Astrocyte (in vitro differentiated cells and primary cell): ENCODE data around the gene STING1. TPM values are rescaled to one million over a fixed set of nuclear protein-coding genes. Genes with fewer than 3 reads are reported as not detected.

Experiments
- DNase-seq: peaks from one replicate; pipeline ENCODE4 v3.0.0-alpha.2; 2010; ENCODE audit warnings: low read depth
- FAIRE-seq: peaks from 2 replicates; lab custom pipeline; 2011; peaks lifted over from hg19 to GRCh38; lab: Jason Lieb, UNC
- H2AFZ ChIP-seq: 2 replicates; pipeline ENCODE4 v1.6.0; 2012; ENCODE audit warnings: low read depth, low read length, inconsistent platforms
- H3K27ac ChIP-seq: 2 replicates; pipeline ENCODE4 v1.5.1; 2011; ENCODE audit warnings: low read depth, low read length, inconsistent platforms
- H3K27me3 ChIP-seq: 2 replicates; pipeline ENCODE4 v1.6.0; 2011; ENCODE audit warnings: low read length, inconsistent platforms; ENCODE audit not compliant: insufficient read depth
- H3K36me3 ChIP-seq: 2 replicates; pipeline ENCODE4 v1.5.1; 2011; ENCODE audit warnings: low read length, inconsistent platforms; ENCODE audit not compliant: insufficient read depth
- H3K4me1 ChIP-seq: 2 replicates; pipeline ENCODE4 v1.5.1; 2011; ENCODE audit warnings: low read length, inconsistent platforms; ENCODE audit not compliant: insufficient read depth
- H3K4me2 ChIP-seq: 2 replicates; pipeline ENCODE4 v1.6.0; 2012; ENCODE audit warnings: low read length, inconsistent platforms
- H3K4me3 ChIP-seq: 2 replicates; pipeline ENCODE4 v1.5.1; 2011; ENCODE audit warnings: low read depth, mild to moderate bottlenecking, low read length, inconsistent platforms; ENCODE audit not compliant: insufficient read depth
- H3K79me2 ChIP-seq: 2 replicates; pipeline ENCODE4 v1.6.0; 2012; ENCODE audit warnings: mild to moderate bottlenecking, low read length, inconsistent platforms; ENCODE audit not compliant: insufficient read depth
- H3K9ac ChIP-seq: 2 replicates; pipeline ENCODE4 v1.6.0; 2012; ENCODE audit warnings: mild to moderate bottlenecking, low read length, inconsistent platforms
- H3K9me3 ChIP-seq: 2 replicates; pipeline ENCODE4 v1.5.1; 2012; ENCODE audit warnings: low read depth, mild to moderate bottlenecking, low read length, inconsistent platforms; ENCODE audit not compliant: insufficient read depth
- H4K20me1 ChIP-seq: 2 replicates; pipeline ENCODE4 v1.6.0; 2012; ENCODE audit warnings: low read length, inconsistent platforms; ENCODE audit not compliant: insufficient read depth
- H3K27ac Mint-ChIP-seq: one replicate; pipeline ENCODE4 v1.8.0; 2021; ENCODE audit warnings: mild to moderate bottlenecking, mixed read lengths; ENCODE audit not compliant: unreplicated experiment
- H3K27me3 Mint-ChIP-seq: one replicate; pipeline ENCODE4 v1.8.0; 2021; ENCODE audit warnings: low read depth, mixed read lengths; ENCODE audit not compliant: unreplicated experiment
- H3K36me3 Mint-ChIP-seq: one replicate; pipeline ENCODE4 v1.8.0; 2021; ENCODE audit warnings: low read depth, mixed read lengths; ENCODE audit not compliant: unreplicated experiment
- H3K4me1 Mint-ChIP-seq: one replicate; pipeline ENCODE4 v1.8.0; 2021; ENCODE audit warnings: low read depth, mixed read lengths; ENCODE audit not compliant: unreplicated experiment
- H3K4me3 Mint-ChIP-seq: one replicate; pipeline ENCODE4 v1.8.0; 2021; ENCODE audit warnings: mild to moderate bottlenecking, moderate library complexity, mixed read lengths; ENCODE audit not compliant: unreplicated experiment
- H3K9me3 Mint-ChIP-seq: one replicate; pipeline ENCODE4 v1.8.0; 2021; ENCODE audit warnings: mild to moderate bottlenecking, mixed read lengths; ENCODE audit not compliant: unreplicated experiment
- CTCF ChIP-seq: IDR thresholded peaks from 2 replicates; pipeline ENCODE4 v1.5.1; 2011; ENCODE audit warnings: low read depth, mild to moderate bottlenecking, inconsistent platforms, low read length, moderate library complexity; ENCODE audit not compliant: insufficient read depth
- EZH2 ChIP-seq: IDR thresholded peaks from 2 replicates; pipeline ENCODE4 v1.6.1; 2012; ENCODE audit warnings: mild to moderate bottlenecking, low read length, inconsistent platforms; ENCODE audit not compliant: insufficient read depth
- total RNA-seq: library from RNA; stranded (reverse); gene quantifications from 2 replicates; pipeline ENCODE4 v1.2.1, GENCODE V29; 2021

STING1 gene
- total RNA-seq, 1 donor from 2014 or later: 3.3 TPM

DNA sequence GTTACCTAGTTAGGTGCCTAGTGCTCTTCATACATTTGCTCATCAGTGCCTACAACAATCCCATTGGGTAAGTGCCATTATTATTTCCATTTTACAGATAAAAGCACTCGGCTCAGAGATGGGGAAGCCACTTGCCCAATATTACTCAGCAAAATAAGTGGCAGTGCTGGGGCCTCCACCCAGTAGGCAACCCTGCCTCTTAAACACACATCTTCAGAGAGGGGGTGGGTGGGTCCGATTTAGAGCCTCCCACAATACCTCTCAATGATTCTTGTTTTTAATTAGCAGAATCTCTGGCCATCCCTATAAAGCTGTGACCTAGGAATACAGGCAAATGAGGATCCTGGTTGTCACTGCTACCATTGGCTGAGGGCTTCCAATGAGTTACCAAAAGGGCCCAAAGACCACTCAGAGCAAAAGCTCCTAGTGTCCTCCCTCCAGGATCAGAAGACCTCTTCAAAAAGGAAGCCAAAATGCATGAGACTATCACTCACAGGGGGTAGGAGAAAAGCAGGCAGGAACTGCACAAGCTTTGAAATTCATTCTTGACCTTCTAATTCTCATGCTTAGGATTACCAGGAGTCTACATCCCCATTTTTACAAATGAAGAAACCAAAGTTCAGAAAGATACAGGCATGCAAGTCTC is 42.5 kb upstream of the STING1 start:
- no peaks in the 10 kb centered on the region for H3K36me3 Mint-ChIP-seq
- H3K36me3 ChIP-seq: no peaks in the 10 kb centered on the region
- H3K4me3 ChIP-seq: no peak overlapping the region

DNA sequence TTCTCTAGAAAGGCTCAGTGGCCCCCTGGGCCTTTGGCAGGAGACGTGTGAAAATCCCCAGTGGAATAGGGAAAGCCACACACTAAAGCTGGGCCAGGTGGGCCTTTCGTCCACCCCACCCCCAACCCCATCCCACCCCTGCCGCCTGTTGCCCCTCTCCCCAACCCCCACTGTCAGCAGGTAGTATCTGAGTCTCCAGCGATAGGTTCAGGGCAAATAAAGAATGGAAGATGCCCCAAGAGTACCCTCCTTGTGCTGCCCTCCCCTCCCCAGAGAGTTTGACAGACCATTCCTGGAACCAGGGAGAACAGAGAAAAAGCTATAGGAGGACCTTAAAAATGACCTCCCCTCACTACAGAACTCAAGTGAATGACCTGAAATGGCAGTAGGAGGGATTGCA is 41.9 kb upstream of the STING1 start:
- no peak for FAIRE-seq
- TF ChIP-seq EZH2 (no peak), CTCF (no peak)
- Mint-ChIP-seq H3K36me3 (no peaks in the 10 kb centered on the region), H3K4me1 (no peaks in the 10 kb centered on the region), H3K9me3 (no peaks in the 10 kb centered on the region), H3K27me3 (peaks cover 17% of the 10 kb centered on the region), H3K4me3 (no peak overlapping the region), H3K27ac (no peak overlapping the region)
- no peak overlapping the region for H3K9ac ChIP-seq
- no peak overlapping the region for H2AFZ ChIP-seq
- no peak overlapping the region for H3K27ac ChIP-seq
- no peak for DNase-seq
- no peak overlapping the region for H3K4me2 ChIP-seq
- H3K27me3 ChIP-seq: no peaks in the 10 kb centered on the region
- no peak overlapping the region for H3K4me3 ChIP-seq
- H3K79me2 ChIP-seq: no peaks in the 10 kb centered on the region
- H3K4me1 ChIP-seq: no peaks in the 10 kb centered on the region
- H4K20me1 ChIP-seq: no peaks in the 10 kb centered on the region
- no peaks in the 10 kb centered on the region for H3K36me3 ChIP-seq
- H3K9me3 ChIP-seq: no peaks in the 10 kb centered on the region

More for the DNA sequence above, 42.5 kb upstream of the STING1 start:
- no peak overlapping the region for H3K4me3 Mint-ChIP-seq
- FAIRE-seq (no peak), DNase-seq (no peak)
- H4K20me1 ChIP-seq: no peaks in the 10 kb centered on the region
- H3K9ac ChIP-seq: no peak overlapping the region
- H3K4me2 ChIP-seq: no peak overlapping the region
- no peak overlapping the region for H3K27ac ChIP-seq
- H3K79me2 ChIP-seq: no peaks in the 10 kb centered on the region
- no peaks in the 10 kb centered on the region for H3K27me3 ChIP-seq
- H3K4me1 ChIP-seq: no peaks in the 10 kb centered on the region
- peaks cover 1% of the 10 kb centered on the region for H3K9me3 Mint-ChIP-seq
- H3K9me3 ChIP-seq: no peaks in the 10 kb centered on the region
- H3K27ac Mint-ChIP-seq: no peak overlapping the region
- TF ChIP-seq EZH2 (no peak), CTCF (no peak)
- H3K4me1 Mint-ChIP-seq: no peaks in the 10 kb centered on the region
- no peak overlapping the region for H2AFZ ChIP-seq
- H3K27me3 Mint-ChIP-seq: peaks cover 17% of the 10 kb centered on the region

- H3K4me3 ChIP-seq: no peak overlapping the region
- H3K27me3 Mint-ChIP-seq: peaks cover 17% of the 10 kb centered on the region
- no peaks in the 10 kb centered on the region for H3K79me2 ChIP-seq
- no peak overlapping the region for H3K27ac ChIP-seq
- no peak overlapping the region for H2AFZ ChIP-seq
- H3K9me3 Mint-ChIP-seq: no peaks in the 10 kb centered on the region
- TF ChIP-seq CTCF: no peak
- TF ChIP-seq EZH2: no peak
- FAIRE-seq (no peak), DNase-seq (no peak)
- no peak overlapping the region for H3K27ac Mint-ChIP-seq
- no peaks in the 10 kb centered on the region for H3K36me3 Mint-ChIP-seq
- H3K36me3 ChIP-seq: no peaks in the 10 kb centered on the region
- H3K9ac ChIP-seq: no peak overlapping the region
- no peaks in the 10 kb centered on the region for H3K4me1 ChIP-seq
- H4K20me1 ChIP-seq: no peaks in the 10 kb centered on the region
- no peak overlapping the region for H3K4me3 Mint-ChIP-seq
- no peaks in the 10 kb centered on the region for H3K27me3 ChIP-seq
- H3K9me3 ChIP-seq: no peaks in the 10 kb centered on the region
- no peak overlapping the region for H3K4me2 ChIP-seq
- no peaks in the 10 kb centered on the region for H3K4me1 Mint-ChIP-seq
Observed at GRCh38 chr5:139523635-139524445, 41.3 kb upstream of the STING1 start.
